Hepatocyte (in vitro differentiated cells): ENCODE data around the gene FGFR1OP2. TPM values are rescaled to one million over a fixed set of nuclear protein-coding genes. Genes with fewer than 3 reads are reported as not detected.
A peak's percentile ranks its signal among the peaks of the same experiment; 100 is the strongest.

Experiments used
- DNase-seq: peaks from one replicate; pipeline ENCODE4 v3.0.0-alpha.2; 2016; ENCODE audit warnings: low spot score
- H2AFZ ChIP-seq: fragments of 200-600 bp; sonication (generic); 2 replicates; pipeline ENCODE4 v1.6.0; 2016; ENCODE audit warnings: antibody characterized with exemption, mild to moderate bottlenecking
- H3K27ac ChIP-seq: fragments of 200-600 bp; sonication (generic); 2 replicates; pipeline ENCODE4 v1.5.1; 2016; ENCODE audit warnings: mild to moderate bottlenecking
- H3K27me3 ChIP-seq: fragments of 200-600 bp; sonication (generic); 2 replicates; pipeline ENCODE4 v1.6.1; 2016
- H3K36me3 ChIP-seq: fragments of 200-600 bp; sonication (generic); replicated peaks from 2 replicates; pipeline ENCODE4 v1.5.1; 2016; ENCODE audit warnings: low read depth; ENCODE audit not compliant: insufficient read depth
- H3K4me1 ChIP-seq: fragments of 200-600 bp; sonication (generic); 2 replicates; pipeline ENCODE4 v1.5.1; 2016; ENCODE audit warnings: mild to moderate bottlenecking, moderate library complexity; ENCODE audit not compliant: insufficient read depth
- H3K4me2 ChIP-seq: fragments of 200-600 bp; sonication (generic); 2 replicates; pipeline ENCODE4 v1.6.0; 2016
- H3K4me3 ChIP-seq: fragments of 200-600 bp; sonication (generic); 2 replicates; pipeline ENCODE4 v1.5.1; 2016; ENCODE audit warnings: mild to moderate bottlenecking
- H3K79me2 ChIP-seq: fragments of 200-600 bp; sonication (generic); 2 replicates; pipeline ENCODE4 v1.6.0; 2017; ENCODE audit warnings: mild to moderate bottlenecking
- H3K9me2 ChIP-seq: fragments of 200-600 bp; sonication (generic); replicated peaks from 2 replicates; pipeline ENCODE4 v1.6.0; 2017; ENCODE audit warnings: mild to moderate bottlenecking; ENCODE audit not compliant: insufficient read depth
- H3K9me3 ChIP-seq: fragments of 200-600 bp; sonication (generic); 2 replicates; pipeline ENCODE4 v1.5.1; 2016; ENCODE audit warnings: low read depth, mild to moderate bottlenecking
- H4K20me1 ChIP-seq: fragments of 200-600 bp; sonication (generic); 2 replicates; pipeline ENCODE4 v1.6.0; 2016; ENCODE audit warnings: mild to moderate bottlenecking; ENCODE audit not compliant: insufficient read depth, poor library complexity, severe bottlenecking
- CTCF ChIP-seq: fragments of 200-600 bp; sonication (generic); IDR thresholded peaks from 2 replicates; pipeline ENCODE4 v1.5.1; 2016; ENCODE audit warnings: antibody characterized with exemption, mild to moderate bottlenecking; ENCODE audit not compliant: poor library complexity
- EZH2 ChIP-seq: fragments of 200-600 bp; sonication (generic); IDR thresholded peaks from 2 replicates; pipeline ENCODE4 v1.6.1; 2016; ENCODE audit warnings: antibody characterized with exemption, mild to moderate bottlenecking, borderline replicate concordance
- EZH2phosphoT487 ChIP-seq: fragments of 200-600 bp; sonication (generic); IDR thresholded peaks from one replicate; pipeline ENCODE4 v1.6.1; 2018; ENCODE audit warnings: antibody characterized with exemption, mild to moderate bottlenecking, low read depth, moderate library complexity; ENCODE audit not compliant: unreplicated experiment, severe bottlenecking
- whole genome bisulfite sequencing: methylation state at CpG from one replicate; pipeline ENCODE4 v1.1.6; 2016; ENCODE audit warnings: low lambda C conversion rate; ENCODE audit errors: missing lambda C conversion rate; 5-methylcytosine and 5-hydroxymethylcytosine counted together
- polyA plus RNA-seq: library from polyadenylated mRNA; unstranded; fragments of >200 nt; fragmentation: Nextera tagmentation; extraction: Ambion mirVana; gene quantifications from 2 replicates; pipeline ENCODE4 v1.2.1, GENCODE V29; 2016
- total RNA-seq: library from RNA; depleted of rRNA; stranded (reverse); fragments of >200 nt; gene quantifications from 2 replicates; pipeline ENCODE4 v1.2.3, GENCODE V29; 2014

Gene FGFR1OP2
- total and polyA plus RNA-seq, 2 experiments from 2014 or later: 24.1 to 56.4 TPM

GRCh38 chr12:27014085-27014858 is 76.0 kb downstream of the FGFR1OP2 start, which contains the start of gene TM7SF3:
TM7SF3 (minus strand) TSS chr12:27014384; CDS start chr12:27014168, 216 bp downstream.
- DNase-seq: peak; percentile 97
- Histone ChIP-seq H3K4me1 (peaks cover 20% of the 10 kb centered on the region), H3K79me2 (peaks cover 40% of the 10 kb centered on the region), H3K27me3 (no peaks in the 10 kb centered on the region), H3K27ac (peak within 1 kb of the TSS; percentile 96), H3K9me2 (no peaks in the 10 kb centered on the region), H3K4me3 (peak within 1 kb of the TSS; percentile 81), H3K4me2 (peak within 1 kb of the TSS; percentile 85), H3K36me3 (no peaks in the 10 kb centered on the region), H4K20me1 (no peaks in the 10 kb centered on the region), H3K9me3 (no peaks in the 10 kb centered on the region), H2AFZ (peak within 1 kb of the TSS; percentile 94)
- WGBS: 3% methylated on average over 61 of the region's 71 CpGs
- TF ChIP-seq EZH2 (no peak), CTCF (peak; percentile 91), EZH2phosphoT487 (no peak)

- Histone ChIP-seq H3K9me2 (no peaks in the 10 kb centered on the region), H3K4me2 (peak overlapping the region; percentile 85), H3K27me3 (no peaks in the 10 kb centered on the region), H3K4me1 (peaks cover 20% of the 10 kb centered on the region), H3K4me3 (peak overlapping the region; percentile 36), H3K9me3 (no peaks in the 10 kb centered on the region), H2AFZ (peak overlapping the region; percentile 94), H3K27ac (peak overlapping the region; percentile 96), H3K36me3 (no peaks in the 10 kb centered on the region), H3K79me2 (peaks cover 31% of the 10 kb centered on the region), H4K20me1 (no peaks in the 10 kb centered on the region)
- no peak for DNase-seq
- no peak for TF ChIP-seq EZH2
- no peak for TF ChIP-seq EZH2phosphoT487
- TF ChIP-seq CTCF: no peak
- 73% methylated on average over 12 of the region's 12 CpGs for WGBS
These were observed 76.8 kb downstream of the FGFR1OP2 start for GRCh38 chr12:27014859-27015729.

GRCh38 chr12:27015730-27016076 is 77.4 kb downstream of the FGFR1OP2 start:
- 34% methylated on average over 2 of the region's 2 CpGs for whole genome bisulfite sequencing
- H3K9me3 ChIP-seq: no peaks in the 10 kb centered on the region
- H3K27me3 ChIP-seq: no peaks in the 10 kb centered on the region
- H3K27ac ChIP-seq: peak overlapping the region; percentile 96
- no peaks in the 10 kb centered on the region for H3K9me2 ChIP-seq
- TF ChIP-seq CTCF (peak; percentile 50), EZH2phosphoT487 (no peak), EZH2 (no peak)
- no peak overlapping the region for H3K4me2 ChIP-seq
- H3K79me2 ChIP-seq: peaks cover 25% of the 10 kb centered on the region
- H3K4me1 ChIP-seq: peaks cover 20% of the 10 kb centered on the region
- H4K20me1 ChIP-seq: no peaks in the 10 kb centered on the region
- DNase-seq: peak; percentile 21
- H3K4me3 ChIP-seq: no peak overlapping the region
- H2AFZ ChIP-seq: peak overlapping the region; percentile 94
- H3K36me3 ChIP-seq: no peaks in the 10 kb centered on the region

Other genes with a start within 250 kb of the FGFR1OP2 start
- gene ITPR2, start 105.3 kb upstream of the FGFR1OP2 start, total RNA-seq: 39.6 and 51.4 TPM in 2 replicates
- gene ITPR2, start 105.3 kb upstream of the FGFR1OP2 start, polyA plus RNA-seq: 22.0 and 36.7 TPM in 2 replicates
- 24.6 and 40.4 TPM in 2 replicates for gene INTS13, start 489 bp upstream of the FGFR1OP2 start, total RNA-seq
- 12.6 and 13.8 TPM in 2 replicates for gene INTS13, start 489 bp upstream of the FGFR1OP2 start, polyA plus RNA-seq
- 41.2 and 41.5 TPM in 2 replicates for gene TM7SF3, start 75.9 kb downstream of the FGFR1OP2 start, total RNA-seq
- gene TM7SF3, start 75.9 kb downstream of the FGFR1OP2 start, polyA plus RNA-seq: 51.2 and 52.1 TPM in 2 replicates
- 56.9 and 68.6 TPM in 2 replicates for gene MED21, start 84.1 kb downstream of the FGFR1OP2 start, total RNA-seq
- 30.6 and 33.4 TPM in 2 replicates for gene MED21, start 84.1 kb downstream of the FGFR1OP2 start, polyA plus RNA-seq
- not detected in 2 replicates for gene C12orf71, start 144.1 kb downstream of the FGFR1OP2 start, total RNA-seq
- not detected in 2 replicates for gene C12orf71, start 144.1 kb downstream of the FGFR1OP2 start, polyA plus RNA-seq